NCI-H2029 (cell line): ENCODE results near the gene RPS28.
"Not testable (repeated sequence)": the region's sequence is repeated elsewhere in the genome, so short reads cannot be mapped to it uniquely, and the experiment has no call there.

Experiments used
- DNase-seq: peaks from one replicate; lab custom pipeline; 2025; lab: John Stamatoyannopoulos, UW

The RPS28 gene

DNA sequence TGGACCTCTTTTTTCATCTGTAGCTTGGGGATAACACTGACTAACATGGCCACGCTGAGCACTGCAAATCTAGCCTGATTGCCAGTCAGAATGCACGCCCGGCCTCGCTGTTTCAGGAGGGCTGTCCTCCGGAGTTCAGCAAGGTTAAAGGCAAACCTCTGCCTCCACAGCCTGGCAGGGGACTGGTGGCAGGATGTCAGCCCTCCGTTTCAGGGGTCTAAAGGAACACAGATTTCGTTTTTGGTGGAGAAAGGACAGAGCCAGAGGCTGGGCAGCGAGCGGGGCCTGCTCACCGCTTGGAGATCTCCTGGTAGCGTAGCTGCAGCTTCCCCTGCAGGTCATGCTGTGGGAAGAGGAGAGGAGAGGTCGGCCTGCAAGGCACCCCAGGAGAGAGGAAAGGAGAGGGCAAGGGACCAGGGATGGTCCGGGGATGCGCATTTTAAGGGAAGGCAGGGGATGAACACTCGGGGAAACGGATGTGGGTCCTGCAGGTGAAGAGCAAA is 681 bp upstream of the RPS28 start:
- DNase-seq, result no peak

DNA sequence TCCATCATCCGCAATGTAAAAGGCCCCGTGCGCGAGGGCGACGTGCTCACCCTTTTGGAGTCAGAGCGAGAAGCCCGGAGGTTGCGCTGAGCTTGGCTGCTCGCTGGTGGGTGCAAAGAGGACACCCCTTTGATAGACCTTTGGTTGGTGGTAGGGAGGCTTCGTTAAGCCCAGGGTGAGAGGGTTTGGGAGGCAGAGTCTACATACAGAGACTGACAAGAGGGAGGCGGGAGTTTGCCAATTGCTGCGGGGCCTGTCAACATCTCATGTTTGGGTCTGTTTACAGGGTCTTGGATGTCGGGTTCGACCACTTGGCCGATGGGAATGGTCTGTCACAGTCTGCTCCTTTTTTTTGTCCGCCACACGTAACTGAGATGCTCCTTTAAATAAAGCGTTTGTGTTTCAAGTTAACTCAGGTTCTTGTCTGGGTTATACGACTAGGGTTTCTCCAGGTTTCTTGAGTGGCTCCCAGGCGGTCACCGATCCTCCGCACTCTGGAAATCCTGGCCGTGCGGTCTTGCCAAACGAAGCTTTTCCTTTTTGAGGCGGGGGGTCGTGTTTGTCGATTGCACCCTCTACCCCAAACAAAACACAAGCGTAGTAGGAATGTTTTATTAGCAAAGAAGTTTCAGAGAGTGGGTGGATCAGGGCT is 816 bp downstream of the RPS28 start:
- DNase-seq, result no peak

DNA sequence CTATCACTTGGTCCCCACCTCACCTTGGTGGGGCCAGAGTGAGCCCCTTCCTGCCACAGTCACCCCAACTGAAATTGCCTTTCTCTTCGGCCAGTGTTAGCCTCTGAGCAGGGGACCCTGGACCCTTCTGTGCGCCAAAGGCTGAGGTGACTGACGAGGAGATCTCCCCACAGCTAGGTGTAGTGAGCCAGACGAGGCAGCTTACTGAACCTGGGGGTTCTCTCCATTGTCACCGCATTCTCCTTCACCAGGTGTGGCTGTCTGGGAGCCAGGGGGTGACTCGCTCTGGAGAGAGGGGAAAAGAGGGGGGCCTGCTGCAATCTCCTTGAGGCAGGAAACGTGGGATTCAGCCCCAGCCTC is 1.3 kb downstream of the RPS28 start:
- no peak for DNase-seq

DNA sequence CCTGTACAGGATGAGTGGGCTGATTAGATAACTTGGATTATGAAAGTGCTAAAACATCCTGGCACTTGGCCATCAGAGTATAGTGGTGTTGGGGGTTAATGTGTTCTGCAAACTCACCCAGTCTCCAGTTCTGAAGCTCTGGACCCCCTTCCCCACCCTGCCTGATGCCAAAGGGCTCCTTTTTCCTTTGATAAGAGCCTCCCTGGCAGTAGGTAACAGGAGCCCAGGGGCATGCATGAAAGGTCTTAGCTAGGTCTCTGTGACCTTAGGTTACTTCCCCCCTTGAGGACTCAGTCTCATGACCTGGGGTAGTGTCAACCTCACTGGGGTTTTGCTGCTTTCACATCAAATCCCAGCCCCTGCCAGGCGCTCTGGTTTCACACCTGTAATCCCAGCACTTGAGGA is 2.5 kb downstream of the RPS28 start:
- DNase-seq, result no peak

DNA sequence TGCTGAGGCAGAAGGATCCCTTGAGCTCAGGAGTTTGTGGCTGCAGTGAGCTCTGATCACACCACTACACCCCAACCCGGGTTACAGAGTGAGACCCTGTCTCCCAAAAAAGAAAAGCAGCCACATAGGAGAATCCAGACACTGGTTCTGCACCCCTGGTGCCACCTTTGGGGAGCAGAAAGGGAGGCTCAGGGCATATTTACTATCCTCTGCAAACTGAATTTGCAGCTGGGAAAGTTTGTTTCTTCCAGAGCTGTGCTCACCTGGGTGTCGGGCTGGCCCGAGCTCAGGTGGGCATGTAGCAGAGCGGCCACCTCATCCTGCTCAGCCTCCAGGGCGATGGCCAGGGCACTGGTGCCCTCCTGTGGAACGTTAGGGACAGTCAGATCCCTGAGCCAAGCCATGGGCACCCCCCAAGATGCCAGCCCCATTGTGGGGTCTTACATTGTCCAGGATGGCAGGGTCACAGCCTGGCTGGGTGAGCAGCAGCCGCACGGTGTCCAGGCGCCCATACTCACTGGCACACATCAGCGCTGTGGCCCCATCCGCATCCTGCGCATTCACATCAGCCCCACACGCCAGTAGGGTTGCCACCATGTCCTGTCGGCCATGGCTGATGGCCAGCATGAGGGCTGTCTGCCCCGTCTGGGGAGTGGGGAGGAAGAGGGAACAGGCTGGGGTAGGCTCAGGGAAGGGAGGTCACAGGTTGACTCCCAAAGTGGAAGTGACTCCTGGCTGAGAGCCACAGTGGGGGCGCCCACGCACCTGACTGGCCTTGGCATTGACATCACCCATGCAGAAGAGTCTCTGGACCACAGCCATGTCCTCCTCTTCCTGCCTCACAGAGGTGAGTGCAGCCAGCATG is 3.1 kb downstream of the RPS28 start:
- DNase-seq, result peak; percentile 62

DNA sequence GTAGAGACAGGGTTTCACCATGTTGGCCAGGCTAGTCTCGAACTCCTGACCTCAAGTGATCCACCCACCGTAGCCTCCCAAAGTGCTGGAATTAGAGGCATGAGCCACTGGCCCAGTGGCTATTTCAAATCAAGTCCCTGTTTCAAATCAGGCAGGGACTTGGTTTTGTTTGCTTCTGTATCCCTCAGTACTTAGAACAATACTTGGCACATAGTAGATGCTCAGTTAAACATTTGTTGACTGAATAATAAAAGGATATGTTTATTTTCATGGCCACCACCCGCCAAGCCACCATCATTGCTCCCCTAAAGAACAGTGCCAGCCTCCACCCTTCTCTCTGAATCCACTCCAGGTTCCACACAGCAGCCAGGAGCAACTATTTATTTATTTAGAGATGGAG is 4.2 kb downstream of the RPS28 start:
- DNase-seq, result no peak

DNA sequence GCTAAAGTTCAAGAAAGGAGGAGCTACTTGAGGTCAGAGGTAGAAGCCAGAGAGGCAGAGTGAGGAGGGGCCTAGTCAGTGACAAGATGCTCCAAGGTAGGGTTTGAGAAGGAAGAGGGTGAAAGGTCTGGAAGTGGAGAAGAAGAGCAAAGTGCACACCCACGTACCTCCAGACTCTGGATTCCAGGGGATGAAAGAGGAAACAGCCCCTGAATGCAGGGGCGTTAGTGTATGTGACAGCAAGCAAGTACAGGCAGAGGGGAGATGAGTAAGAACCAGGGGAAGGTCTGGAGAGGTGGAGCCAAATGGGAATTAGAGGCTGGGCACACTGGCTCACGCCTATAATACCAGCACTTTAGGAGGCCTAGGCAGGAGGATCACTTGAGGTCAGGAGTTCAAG is 8.7 kb downstream of the RPS28 start:
- DNase-seq, result no peak

DNA sequence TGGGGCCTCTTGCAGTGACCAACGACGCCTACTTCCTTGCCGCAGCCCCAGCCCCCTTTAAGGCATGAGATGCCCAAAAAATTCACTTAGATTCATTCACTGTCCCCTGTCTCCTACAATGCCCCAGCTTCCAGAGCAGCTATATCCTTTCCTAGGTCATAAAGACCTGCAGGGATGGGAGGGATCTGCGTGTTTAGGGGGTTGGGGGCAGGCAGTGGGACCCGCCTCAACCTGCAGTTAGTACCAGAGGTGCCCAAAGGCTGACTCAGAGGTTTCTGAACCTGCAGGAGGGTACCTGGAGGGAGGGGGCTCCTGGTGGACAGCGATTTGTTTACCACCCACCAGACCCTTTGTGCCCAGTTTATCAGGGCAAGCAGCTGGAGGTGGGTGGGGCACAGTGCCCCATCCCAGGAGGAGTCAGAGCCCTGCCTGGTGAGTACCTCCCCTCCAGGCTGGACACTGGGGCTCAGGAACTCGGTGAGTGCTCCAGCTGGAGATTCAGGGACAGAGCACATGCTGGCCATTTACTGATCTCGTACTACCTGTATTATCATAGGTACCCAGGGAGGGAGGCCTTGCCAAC is 10.1 kb downstream of the RPS28 start:
- no peak for DNase-seq

DNA sequence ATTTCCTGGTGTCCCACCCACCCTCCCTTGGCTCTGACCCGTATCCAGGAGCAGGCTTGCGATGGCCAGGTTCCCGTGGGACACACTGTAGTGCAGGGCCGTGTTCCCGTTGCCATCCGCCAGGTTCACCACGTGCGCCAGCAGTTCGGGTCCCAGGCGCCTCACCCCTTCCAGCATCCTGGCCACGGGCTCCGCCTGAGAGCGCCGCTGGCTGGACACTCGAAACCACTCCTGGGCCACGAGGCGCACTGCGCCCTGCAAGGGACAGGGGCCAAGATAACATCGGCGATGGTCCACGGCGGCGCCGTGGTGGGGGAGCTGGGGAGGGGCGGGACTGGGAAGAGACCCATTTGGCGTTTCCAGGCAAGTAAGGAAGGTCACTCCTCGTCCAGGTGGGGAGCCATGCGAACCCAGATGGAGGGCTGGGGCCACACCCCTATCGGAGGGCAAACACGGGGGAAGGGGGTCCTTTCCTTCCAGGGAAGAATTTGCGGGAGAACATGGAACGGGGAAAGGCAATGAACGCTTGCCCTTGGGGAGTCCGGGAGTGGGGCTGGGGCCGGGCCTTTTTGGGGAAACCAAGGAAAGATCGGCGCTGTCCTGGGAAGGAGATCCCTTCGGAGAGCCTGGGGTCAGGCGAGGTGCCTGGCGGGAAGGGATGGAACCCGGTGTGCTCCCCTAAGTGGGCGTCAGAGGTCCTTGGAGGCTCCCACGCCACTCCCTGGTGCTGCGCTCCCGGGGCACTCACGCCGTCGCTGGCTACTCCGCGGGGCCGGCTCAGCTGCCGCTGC is 11.9 kb downstream of the RPS28 start:
- no peak for DNase-seq

- DNase-seq, result no peak
Measured at GRCh38 chr19:8333767-8334457, 12.6 kb downstream of the RPS28 start.

DNA sequence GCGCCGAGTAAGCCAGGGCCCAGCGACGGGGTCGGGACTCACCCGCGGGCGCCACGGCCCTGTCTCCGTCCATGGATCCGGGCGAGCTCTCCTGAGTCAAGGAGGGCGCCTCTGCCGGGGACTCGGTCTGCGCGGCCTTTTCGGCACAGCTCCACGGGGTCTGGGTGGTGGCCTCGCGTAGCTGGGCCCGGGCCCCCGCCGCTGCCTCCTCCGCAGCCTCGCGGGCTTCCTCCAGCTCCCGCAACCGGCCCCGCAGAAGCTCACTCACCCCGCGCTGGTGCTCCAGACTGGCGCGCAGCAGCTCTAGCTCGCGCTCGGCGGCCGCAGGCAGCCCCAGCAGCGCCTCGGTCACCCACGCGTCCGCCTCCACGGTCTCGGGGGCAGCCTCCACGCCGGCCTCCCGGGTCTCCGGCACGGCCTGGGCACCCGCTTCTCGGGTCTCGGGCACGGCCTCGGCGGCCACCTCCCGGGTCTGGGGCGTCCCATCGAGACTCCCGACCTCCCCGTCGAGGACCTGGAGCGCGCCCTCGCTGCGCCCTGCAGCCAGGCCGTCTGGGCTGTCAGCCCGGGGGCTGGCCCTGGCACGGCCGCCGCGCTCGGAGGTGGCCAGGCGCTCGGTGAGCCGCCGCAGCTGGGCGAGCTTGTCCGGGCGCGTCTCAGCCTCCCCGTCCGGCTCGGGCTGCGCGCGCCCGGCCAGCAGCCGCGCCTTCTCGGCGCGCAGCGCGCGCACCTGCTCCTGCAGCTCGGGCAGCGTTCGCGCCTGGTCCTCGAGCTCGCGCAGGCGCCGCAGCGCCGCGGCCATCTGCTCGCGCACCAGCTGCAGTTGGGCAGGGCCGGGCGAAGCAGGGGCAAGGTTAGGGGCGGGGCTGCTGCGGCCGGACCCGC is 13.4 kb downstream of the RPS28 start:
- peak; percentile 83 for DNase-seq

DNA sequence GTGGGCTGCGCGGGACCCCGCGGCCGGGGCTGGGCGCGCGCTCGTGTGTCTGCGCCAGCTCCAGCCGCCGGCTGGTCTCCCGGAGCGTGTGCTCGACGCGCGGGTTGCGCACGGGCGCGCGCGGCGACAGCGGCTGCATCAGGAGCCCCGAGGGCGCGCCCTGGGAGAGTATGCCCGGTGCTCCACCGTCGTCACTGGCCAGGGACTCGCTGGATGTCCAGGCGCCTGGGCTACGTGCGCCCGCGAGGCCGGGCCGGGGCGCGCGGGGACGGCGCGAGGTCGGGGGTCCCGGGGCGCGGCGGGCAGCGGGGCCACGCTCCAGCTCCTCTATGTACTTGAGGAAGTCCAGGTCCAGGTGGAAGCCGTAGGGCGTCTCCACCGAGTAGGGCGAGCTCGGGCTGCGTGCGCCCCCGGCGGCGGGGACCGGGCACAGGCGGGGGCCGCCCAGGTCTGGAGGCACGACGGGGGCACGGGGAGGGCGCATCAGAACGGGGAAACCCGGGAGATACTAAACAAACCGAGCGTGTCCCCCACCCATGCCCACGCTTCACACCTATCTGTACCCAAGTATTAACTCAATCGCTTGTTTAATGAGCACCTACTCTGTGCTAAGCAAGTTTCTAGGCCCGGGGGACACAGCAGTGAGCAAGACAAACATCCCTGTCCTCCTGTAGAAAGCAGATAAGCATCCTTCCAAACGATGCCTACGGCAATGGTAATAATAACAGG is 14.2 kb downstream of the RPS28 start:
- DNase-seq, result peak; percentile 55

DNA sequence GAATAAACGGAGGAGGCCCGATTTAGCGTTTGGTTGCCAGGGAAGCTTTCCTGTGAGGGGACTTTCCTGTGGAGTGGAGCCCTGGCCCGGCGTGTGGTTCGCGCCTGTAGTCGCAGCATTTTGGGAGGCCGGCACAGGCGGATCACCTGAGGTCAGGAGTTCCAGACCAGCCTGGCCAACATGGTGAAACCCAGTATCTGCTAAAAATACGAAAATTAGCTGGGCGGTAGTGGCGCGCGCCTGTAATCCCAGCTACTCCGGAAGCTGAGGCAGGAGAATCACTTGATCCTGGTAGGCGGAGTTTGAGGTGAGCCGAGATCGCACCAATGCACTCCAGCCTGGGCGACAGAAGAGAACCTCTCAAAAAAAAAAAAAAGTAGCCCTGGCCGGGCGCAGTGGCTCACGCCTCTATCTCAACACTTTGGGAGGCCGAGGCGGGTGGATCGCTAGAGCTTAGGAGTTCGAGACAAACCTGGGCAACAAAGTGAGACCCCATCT is 14.8 kb downstream of the RPS28 start:
- peak; percentile 50 for DNase-seq

- DNase-seq, result no peak
Measured at GRCh38 chr19:8336660-8337059, 15.4 kb downstream of the RPS28 start.

DNA sequence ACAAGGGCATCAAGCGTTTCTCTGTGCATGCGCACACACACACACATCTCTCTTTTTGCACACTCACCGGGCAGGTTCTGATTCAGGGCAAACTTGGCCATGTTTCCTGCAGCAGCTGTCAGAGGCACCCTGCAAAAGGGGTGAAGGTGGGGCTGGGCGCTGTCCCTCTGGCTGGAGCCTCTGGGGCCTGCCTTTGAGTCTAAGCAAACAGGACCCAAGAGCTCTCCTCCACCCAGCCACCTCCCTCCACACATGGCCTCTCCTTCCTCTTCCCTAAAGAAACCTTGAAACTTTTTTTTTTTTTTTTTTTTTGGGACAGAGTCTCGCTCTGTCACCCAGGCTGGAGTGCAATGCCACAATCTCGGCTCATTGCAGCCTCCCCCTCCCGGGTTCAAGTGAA is 16.4 kb downstream of the RPS28 start:
- DNase-seq, result no peak

- no peak for DNase-seq
Measured at GRCh38 chr19:8338835-8339234, 17.5 kb downstream of the RPS28 start.

DNA sequence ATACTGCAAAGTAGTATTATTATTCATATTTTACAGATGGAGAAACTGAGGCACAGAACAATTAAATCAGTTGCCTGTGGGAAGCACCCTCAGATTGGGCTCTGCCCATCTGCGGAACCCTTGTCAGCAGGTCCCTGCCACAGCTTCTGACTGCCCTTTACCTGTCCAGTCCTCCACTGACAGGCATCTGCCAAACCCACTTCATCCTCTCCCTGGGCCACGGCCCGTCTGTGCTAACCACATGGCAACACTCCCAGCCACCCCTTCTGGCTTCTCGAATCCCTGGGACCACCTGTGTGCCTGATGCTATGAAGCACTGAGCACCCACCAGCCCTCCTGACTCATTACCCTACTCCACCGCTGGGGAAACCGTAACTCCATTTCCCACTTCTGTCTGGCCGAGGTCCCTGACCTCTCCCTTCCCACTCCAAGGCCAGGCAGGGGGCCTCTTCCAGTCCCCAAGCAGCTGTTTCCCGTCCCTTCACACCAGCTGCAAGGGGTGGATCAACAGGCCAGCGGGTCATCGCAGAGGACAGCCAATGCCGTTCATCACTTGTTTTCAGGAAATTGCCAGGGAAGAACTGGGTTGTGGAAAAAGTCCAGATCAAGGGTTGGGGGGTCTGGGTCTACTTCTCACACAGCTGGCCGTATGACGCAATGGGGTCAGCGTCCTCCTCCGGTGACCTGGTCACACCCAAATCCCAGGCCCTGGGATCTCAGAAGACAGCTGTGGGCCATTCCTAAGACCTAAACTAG is 19.2 kb downstream of the RPS28 start:
- DNase-seq, result no peak

DNA sequence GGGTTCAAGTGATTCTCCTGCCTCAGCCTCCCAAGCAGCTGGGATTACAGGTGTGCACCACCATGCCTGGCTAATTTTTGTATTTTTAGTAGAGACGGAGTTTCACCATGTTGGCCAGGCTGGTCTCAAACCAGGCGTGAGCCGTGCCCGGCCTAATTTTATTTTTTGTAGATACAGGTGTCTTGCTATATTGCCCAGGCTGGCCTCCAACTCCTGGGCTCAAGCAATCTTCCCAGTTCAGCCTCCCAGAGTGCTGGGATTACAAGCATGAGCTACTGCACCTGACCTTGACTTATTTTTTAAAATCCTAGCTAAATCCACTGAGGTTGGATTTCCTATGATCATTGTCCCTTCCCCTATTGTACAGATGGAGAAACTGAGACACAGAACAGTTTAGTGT is 20.2 kb downstream of the RPS28 start:
- DNase-seq, result not testable (repeated sequence)

DNA sequence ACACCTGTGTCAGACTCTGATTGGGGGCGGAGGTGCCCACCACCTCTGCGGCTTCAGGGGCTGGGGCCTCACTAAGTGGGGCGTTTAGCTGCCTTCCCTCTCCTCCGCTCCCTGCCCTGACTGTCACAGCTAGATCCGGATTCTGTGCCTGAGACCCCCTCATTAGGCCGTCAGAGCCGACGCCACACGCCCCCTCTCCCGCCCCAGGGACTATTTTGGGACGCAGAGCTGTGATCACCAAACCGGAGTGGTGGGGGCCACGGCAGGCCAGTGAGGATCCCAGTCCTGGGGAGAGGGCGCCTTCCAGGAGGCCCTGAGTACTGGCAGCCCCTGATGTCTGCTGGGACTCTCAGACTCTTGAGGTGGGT is 21.0 kb downstream of the RPS28 start:
- DNase-seq, result no peak
